ENCODE measurements around the gene CEBPZOS. TPM values are rescaled to one million over a fixed set of nuclear protein-coding genes. Genes with fewer than 3 reads are reported as not detected.

Gene CEBPZOS
- total and polyA plus RNA-seq, 9 of the 15 experiments (the other 6 are each of a cell fraction or from before 2014, with no cell fraction given), result 21.7 to 64.8 (median 46.7) TPM

GRCh38 chr2:37231241-37232130 is 35.2 kb downstream of the CEBPZOS start, which contains the start of the genes CEBPZ and NDUFAF7 (continued):
- TF ChIP-seq ZBTB33 (CRISPR knock-in tag; IDR thresholded peaks at IDR 0.05), result 0 out of 2 replicates have a peak, but pooled peaks have one; percentile 25
- TF ChIP-seq MXI1 (IDR thresholded peaks at IDR 0.05; ENCODE audit: low read depth, low read length), result peak; percentile 86
- TF ChIP-seq RFX7 (CRISPR knock-in tag; IDR thresholded peaks at IDR 0.05), result no peak
- TF ChIP-seq ID3 (CRISPR knock-in tag; IDR thresholded peaks at IDR 0.05), result no peak
- TF ChIP-seq ID3 (tag; IDR thresholded peaks at IDR 0.05), result peak; percentile 14; the same call in 1 of the 2 replicates
- TF ChIP-seq ZNF274 (IDR thresholded peaks at IDR 0.05; ENCODE audit: borderline replicate concordance, low read depth, low read length), result no peak
- TF ChIP-seq ZBTB17 (CRISPR knock-in tag; IDR thresholded peaks at IDR 0.05), result no peak; the same call in 1 of the 2 replicates
- no peak for TF ChIP-seq USF2 (CRISPR knock-in tag; IDR thresholded peaks at IDR 0.05)
- no peak for TF ChIP-seq GMEB1 (CRISPR knock-in tag; IDR thresholded peaks at IDR 0.05)
- TF ChIP-seq NFE2L1 (tag; IDR thresholded peaks at IDR 0.05; ENCODE audit: borderline replicate concordance, low read depth), result no peak
- TF ChIP-seq ZNF436 (CRISPR knock-in tag; IDR thresholded peaks at IDR 0.05), result no peak
- no peak for TF ChIP-seq ZBTB2 (IDR thresholded peaks at IDR 0.05)
- peak; percentile 74; the same call in 1 of the 2 replicates for TF ChIP-seq POLR2AphosphoS2 (IDR thresholded peaks at IDR 0.05; ENCODE audit: low read length)
- no peak for TF ChIP-seq ZNF707 (CRISPR knock-in tag; conservative IDR thresholded peaks at IDR 0.05)
- TF ChIP-seq PKNOX1 (IDR thresholded peaks at IDR 0.05), result peak; percentile 29
- peak; percentile 96 for TF ChIP-seq GABPA (tag; conservative IDR thresholded peaks at IDR 0.05; ENCODE audit: low read depth)
- TF ChIP-seq ETV1 (tag; conservative IDR thresholded peaks at IDR 0.05; ENCODE audit: low read depth), result peak; percentile 79
- no peak for TF ChIP-seq ZNF79 (CRISPR knock-in tag; IDR thresholded peaks at IDR 0.05; ENCODE audit: low read depth)
